Measurements from ENCODE around the gene FAM163B.

- TF ChIP-seq CTCF (IDR thresholded peaks at IDR 0.05; ENCODE audit: extremely low read depth in 1 of 2, insufficient read depth in 1 of 2, low read depth in 1 of 2, low read length in 2 of 2) (no peak), POLR2A (IDR thresholded peaks at IDR 0.05; ENCODE audit: low read depth, low read length) (no peak), POLR2AphosphoS5 (IDR thresholded peaks at IDR 0.05; ENCODE audit: insufficient read depth, low read depth, low read length) (no peak), FOS (IDR thresholded peaks at IDR 0.05; ENCODE audit: borderline replicate concordance, insufficient read depth, low read length) (no peak), GATA2 (IDR thresholded peaks at IDR 0.05; ENCODE audit: insufficient read depth, insufficient read length, low read depth, low read length) (no peak), MAX (IDR thresholded peaks at IDR 0.05; ENCODE audit: insufficient read depth, insufficient read length) (no peak)
These were observed 10.6 kb upstream of the FAM163B start for GRCh38 chr9:133619791-133620190.

All from endothelial cell of umbilical vein (primary cell).